ENCODE measurements around the gene DMRTB1.

DNA sequence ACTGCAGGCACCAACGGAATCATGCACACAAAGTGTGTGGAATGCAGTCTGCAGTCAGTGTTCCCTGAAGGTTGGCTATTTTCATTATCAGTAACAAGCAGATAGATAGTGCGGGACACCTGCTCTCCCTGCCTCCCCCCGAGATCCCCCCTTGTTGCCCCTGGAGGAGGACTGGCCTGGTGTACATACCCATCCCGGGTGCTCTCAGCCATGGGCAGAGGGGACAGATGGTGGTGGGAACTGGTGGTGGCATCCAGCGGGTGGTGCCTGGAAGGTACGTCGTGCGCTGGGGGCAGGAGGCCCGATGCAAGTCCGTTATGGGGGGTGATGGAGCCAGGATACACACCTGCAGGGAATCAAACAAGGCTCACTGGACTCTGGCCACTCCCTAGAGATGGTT, 55.2 kb downstream of the DMRTB1 start:
- TF ChIP-seq GATA2 (IDR thresholded peaks at IDR 0.05; ENCODE audit: low read depth, low read length): no peak
- no peak for TF ChIP-seq GATA3 (IDR thresholded peaks at IDR 0.05; ENCODE audit: low read depth, low read length)
